ENCODE measurements around the gene VPS45.
A peak's percentile ranks its signal among the peaks of the same experiment; 100 is the strongest.

The VPS45 gene

DNA sequence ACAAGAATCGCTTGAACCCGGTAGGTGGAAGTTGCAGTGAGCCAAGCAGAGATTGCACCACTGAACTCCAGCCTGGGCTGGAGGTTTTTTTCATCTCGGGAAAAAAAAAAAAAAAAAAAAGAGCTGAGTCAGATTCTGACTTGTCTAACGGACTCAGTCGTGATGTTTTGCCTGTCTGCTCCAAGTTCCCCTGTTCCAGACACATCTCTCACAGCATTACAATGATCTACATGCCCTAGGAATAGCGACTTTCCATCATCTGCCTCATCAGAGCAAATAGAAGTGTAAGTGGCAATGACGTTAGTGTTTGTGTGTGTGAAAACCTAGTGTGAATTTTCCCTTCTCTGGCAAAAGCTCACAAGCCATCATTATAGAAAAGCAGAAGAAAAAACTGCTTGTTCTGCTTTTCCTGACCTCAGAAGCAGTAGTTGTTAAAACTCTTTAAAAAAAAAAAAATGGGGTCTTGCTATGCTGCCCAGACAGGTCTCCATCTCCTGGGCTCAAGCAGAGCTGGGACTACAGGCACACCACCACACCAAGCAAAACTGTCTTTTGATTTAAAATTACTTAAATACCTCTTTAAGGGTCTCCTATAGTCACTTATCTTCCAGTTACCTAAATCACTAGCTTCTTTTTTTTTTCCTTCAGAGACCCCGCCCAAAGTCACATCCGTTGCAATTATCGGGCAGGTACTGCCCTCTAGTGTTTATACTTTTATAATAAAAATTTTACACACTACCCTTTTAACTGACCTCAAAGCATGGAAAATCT is 119.4 kb downstream of the VPS45 start:
- Histone ChIP-seq H3K4me1 (ENCODE audit: control insufficient read depth, insufficient read depth, low read length) (peaks cover 3% of the 10 kb centered on the region; the same call in 1 of the 2 replicates), H3K36me3 (ENCODE audit: control insufficient read depth in 2 of 2, insufficient read depth in 1 of 2, low read length in 2 of 2) (no peaks in the 10 kb centered on the region), H3K4me3 (ENCODE audit: low read depth, low read length) (no peak overlapping the region), H3K27ac (ENCODE audit: extremely low read depth, low read depth, low read length) (no peak overlapping the region), H3K9me3 (ENCODE audit: control insufficient read depth, insufficient read depth, low read depth, low read length) (no peaks in the 10 kb centered on the region)
- POLR2A ChIA-PET, result interaction anchor here (0.6 to 2.1 kb wide), 3 partner anchors 119 to 834 kb away, joined by 3 to 15 read pairs (median 3); partner anchors contain the start of gene VPS45
- CTCF ChIA-PET, result interaction anchor here (0.6 to 3.0 kb wide), 44 partner anchors 9 to 342 kb away, joined by 3 to 29 read pairs (median 4); partner anchors contain the start of gene VPS45
- TF ChIP-seq OSR2 (tag by site-specific recombination; IDR thresholded peaks at IDR 0.05) (no peak), ZNF610 (tag by site-specific recombination; IDR thresholded peaks at IDR 0.05; ENCODE audit: borderline replicate concordance) (no peak), ZNF114 (tag by site-specific recombination; IDR thresholded peaks at IDR 0.05) (no peak), GLIS2 (tag by site-specific recombination; IDR thresholded peaks at IDR 0.05) (no peak), ATF2 (tag by site-specific recombination; IDR thresholded peaks at IDR 0.05; ENCODE audit: low read depth) (no peak), BCL11B (tag by site-specific recombination; IDR thresholded peaks at IDR 0.05; ENCODE audit: low read depth) (no peak), ZEB2 (tag by site-specific recombination; IDR thresholded peaks at IDR 0.05) (no peak), ZNF132 (tag by site-specific recombination; IDR thresholded peaks at IDR 0.05; ENCODE audit: borderline replicate concordance) (no peak), SETDB1 (IDR thresholded peaks at IDR 0.05; ENCODE audit: insufficient read length, low read length) (no peak), SCRT2 (tag by site-specific recombination; IDR thresholded peaks at IDR 0.05) (no peak), ZNF654 (tag by site-specific recombination; IDR thresholded peaks at IDR 0.05; ENCODE audit: low read depth) (peak; percentile 85), ZNF341 (tag by site-specific recombination; IDR thresholded peaks at IDR 0.05; ENCODE audit: low read depth) (no peak), ZNF670 (tag by site-specific recombination; IDR thresholded peaks at IDR 0.05; ENCODE audit: low read depth) (no peak), ZSCAN16 (tag by site-specific recombination; IDR thresholded peaks at IDR 0.05) (no peak), KLF16 (tag by site-specific recombination; IDR thresholded peaks at IDR 0.05) (no peak), ZBTB21 (tag by site-specific recombination; IDR thresholded peaks at IDR 0.05) (no peak), ZNF433 (tag by site-specific recombination; IDR thresholded peaks at IDR 0.05; ENCODE audit: low read depth) (no peak), ZNF658 (tag by site-specific recombination; IDR thresholded peaks at IDR 0.05) (no peak), ZNF221 (tag by site-specific recombination; IDR thresholded peaks at IDR 0.05; ENCODE audit: borderline replicate concordance) (no peak), KLF8 (tag by site-specific recombination; IDR thresholded peaks at IDR 0.05) (no peak), ZNF211 (tag by site-specific recombination; IDR thresholded peaks at IDR 0.05; ENCODE audit: low read depth) (no peak), ZNF37A (tag by site-specific recombination; IDR thresholded peaks at IDR 0.05) (no peak), IKZF3 (tag by site-specific recombination; IDR thresholded peaks at IDR 0.05) (no peak), SP3 (tag by site-specific recombination; IDR thresholded peaks at IDR 0.05) (no peak), EGR2 (tag by site-specific recombination; IDR thresholded peaks at IDR 0.05; ENCODE audit: low read depth) (no peak), BCL6B (tag by site-specific recombination; IDR thresholded peaks at IDR 0.05) (no peak), ZNF585B (tag by site-specific recombination; IDR thresholded peaks at IDR 0.05) (no peak), ZBTB44 (tag by site-specific recombination; IDR thresholded peaks at IDR 0.05) (0 out of 2 replicates have a peak, but pooled peaks have one; percentile 29), ZNF629 (tag by site-specific recombination; IDR thresholded peaks at IDR 0.05) (0 out of 2 replicates have a peak, but pooled peaks have one; percentile 17), KLF9 (tag by site-specific recombination; IDR thresholded peaks at IDR 0.05; ENCODE audit: low read depth) (0 out of 2 replicates have a peak, but pooled peaks have one; percentile 12)
- TF ChIP-seq, protein P1, sequence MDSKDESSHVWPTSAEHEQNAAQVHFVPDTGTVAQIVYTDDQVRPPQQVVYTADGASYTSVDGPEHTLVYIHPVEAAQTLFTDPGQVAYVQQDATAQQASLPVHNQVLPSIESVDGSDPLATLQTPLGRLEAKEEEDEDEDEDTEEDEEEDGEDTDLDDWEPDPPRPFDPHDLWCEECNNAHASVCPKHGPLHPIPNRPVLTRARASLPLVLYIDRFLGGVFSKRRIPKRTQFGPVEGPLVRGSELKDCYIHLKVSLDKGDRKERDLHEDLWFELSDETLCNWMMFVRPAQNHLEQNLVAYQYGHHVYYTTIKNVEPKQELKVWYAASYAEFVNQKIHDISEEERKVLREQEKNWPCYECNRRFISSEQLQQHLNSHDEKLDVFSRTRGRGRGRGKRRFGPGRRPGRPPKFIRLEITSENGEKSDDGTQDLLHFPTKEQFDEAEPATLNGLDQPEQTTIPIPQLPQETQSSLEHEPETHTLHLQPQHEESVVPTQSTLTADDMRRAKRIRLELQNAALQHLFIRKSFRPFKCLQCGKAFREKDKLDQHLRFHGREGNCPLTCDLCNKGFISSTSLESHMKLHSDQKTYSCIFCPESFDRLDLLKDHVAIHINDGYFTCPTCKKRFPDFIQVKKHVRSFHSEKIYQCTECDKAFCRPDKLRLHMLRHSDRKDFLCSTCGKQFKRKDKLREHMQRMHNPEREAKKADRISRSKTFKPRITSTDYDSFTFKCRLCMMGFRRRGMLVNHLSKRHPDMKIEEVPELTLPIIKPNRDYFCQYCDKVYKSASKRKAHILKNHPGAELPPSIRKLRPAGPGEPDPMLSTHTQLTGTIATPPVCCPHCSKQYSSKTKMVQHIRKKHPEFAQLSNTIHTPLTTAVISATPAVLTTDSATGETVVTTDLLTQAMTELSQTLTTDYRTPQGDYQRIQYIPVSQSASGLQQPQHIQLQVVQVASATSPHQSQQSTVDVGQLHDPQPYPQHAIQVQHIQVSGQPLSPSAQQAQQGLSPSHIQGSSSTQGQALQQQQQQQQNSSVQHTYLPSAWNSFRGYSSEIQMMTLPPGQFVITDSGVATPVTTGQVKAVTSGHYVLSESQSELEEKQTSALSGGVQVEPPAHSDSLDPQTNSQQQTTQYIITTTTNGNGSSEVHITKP (tag by site-specific recombination; IDR thresholded peaks at IDR 0.05), result no peak
